Measurements from ENCODE around the gene EHMT1.

Gene EHMT1

DNA sequence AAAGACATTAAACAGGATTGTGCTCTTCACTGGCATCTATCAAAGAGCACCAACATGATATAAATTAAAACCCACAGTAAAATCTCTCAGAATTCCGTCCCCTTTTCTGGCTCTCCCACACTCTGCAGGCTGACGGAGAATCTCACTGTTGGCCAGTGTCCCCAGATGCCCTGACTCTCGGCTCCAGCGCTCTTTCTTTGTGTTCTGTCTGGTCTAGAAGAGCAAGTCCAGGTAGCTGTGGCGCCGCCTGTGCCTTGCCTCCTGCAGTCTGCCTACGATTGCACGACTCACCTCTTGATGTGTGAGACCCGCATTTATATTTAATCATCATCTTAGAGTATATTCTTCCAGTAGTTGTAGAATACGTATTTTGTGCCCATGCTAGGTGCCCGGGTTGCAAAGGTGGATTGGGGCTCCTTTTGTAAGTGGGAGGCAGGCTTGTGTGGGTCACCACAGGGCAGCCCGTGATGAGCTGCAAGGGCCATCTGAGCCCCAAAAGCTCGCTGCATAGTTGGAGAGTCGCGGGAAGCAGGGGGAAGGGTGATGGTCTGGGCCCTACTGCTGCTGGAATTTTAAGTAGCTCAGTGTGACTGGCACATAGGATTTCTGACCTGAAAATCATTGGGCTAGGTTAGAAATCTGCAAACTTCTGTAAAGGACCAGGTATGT is 55.6 kb downstream of the EHMT1 start:
- DNase-seq, result no peak

DNA sequence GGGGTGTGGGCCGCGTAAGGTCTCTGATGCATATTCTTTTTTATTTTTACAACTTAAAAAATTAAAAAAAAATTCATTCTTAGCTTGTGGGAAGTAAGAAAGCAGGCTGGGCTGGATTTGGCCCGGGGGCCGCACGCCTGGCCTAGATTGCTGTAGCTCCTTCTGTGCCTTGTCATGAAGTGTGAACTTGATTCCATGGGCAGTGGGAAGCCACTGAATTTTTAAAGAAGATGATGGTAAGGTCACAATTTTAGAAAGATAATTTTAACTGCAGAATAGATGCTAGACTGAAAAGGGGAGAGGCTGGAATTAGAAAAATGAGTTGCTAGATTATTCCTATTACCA is 56.1 kb downstream of the EHMT1 start:
- no peak for DNase-seq

DNA sequence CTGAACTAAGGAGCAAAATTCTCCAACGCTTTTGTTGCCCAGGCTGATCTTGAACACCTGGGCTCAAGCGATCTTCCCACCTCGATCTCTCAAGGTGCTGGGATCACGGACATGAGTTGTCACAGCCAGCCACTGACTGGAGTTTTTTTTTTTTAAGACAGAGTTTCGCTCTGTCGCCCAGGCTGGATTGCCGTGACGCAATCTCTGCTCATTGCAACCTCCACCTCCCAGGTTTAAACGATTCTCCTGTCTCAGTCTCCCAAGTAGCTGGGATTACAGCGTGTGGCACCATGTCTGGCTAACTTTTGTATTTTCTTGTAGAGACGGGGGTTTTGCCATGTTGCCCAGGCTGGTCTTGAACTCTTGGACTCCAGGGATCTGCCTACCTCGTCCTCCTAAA is 58.2 kb downstream of the EHMT1 start:
- no peak for DNase-seq

- no peak for DNase-seq
Observed at GRCh38 chr9:137678202-137678601, 59.4 kb downstream of the EHMT1 start.

GRCh38 chr9:137679249-137679648 is 60.4 kb downstream of the EHMT1 start:
- DNase-seq, result no peak

DNA sequence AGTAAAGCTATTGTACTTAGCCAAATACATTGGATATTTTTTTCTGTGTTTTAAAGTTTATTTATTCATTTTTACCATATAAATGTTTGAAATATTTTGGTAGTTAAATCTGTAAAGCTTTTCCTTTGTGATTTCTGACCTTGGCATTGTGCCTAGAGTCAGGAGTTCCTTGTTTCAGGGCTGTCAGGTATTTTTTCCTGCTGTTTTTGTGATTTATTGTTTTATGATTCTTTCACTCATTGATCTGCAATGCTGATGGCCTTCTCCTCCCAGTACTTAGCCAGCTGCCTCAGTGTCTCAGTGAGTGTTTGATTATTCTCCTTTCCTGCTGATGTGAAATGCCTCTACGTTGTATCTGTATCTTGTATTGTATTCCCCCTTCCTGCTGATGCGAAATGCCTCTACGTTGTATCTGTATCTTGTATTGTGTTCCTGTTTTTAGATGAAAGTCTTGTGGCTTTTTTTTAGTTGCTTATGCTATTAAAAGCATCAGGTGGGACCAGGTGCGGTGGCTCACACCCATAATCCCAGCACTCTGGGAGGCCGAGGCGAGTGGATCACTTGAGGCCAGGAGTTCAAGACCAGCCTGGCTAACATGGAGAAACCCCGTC is 61.0 kb downstream of the EHMT1 start:
- DNase-seq, result no peak

GRCh38 chr9:137680444-137681358 is 61.9 kb downstream of the EHMT1 start:
- no peak for DNase-seq

- no peak for DNase-seq
Observed at GRCh38 chr9:137682428-137683105, 63.8 kb downstream of the EHMT1 start.

DNA sequence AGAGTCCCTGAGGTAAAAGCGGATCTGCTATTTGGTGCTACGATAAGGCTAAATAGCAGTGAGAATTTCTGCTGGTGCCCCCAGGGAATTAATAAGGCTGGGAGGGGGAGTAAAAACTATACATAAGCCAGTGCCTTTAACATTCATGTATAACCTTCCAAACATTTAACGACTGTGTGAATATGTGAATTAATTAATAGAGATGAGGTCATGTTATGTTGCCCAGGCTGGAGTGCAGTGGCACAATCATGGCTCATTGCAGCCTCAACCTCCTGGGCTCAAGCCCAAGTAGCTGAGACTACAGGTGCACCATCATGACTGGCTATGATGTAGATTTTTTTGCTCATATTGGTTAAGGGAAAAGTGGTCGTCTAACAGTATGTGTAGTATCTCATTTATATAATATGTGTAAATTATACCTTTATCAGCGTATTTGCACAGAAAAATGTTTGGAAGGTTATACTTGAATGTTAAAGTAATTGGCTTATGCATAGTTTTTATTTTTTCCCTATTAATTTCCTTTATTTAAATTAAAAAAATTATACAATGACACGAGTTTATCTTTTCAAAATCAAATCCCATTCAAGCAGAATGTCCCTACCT is 64.6 kb downstream of the EHMT1 start:
- no peak for DNase-seq

GRCh38 chr9:137685035-137685740 is 66.4 kb downstream of the EHMT1 start:
- no peak for DNase-seq

GRCh38 chr9:137685741-137686420 is 67.1 kb downstream of the EHMT1 start:
- no peak for DNase-seq

- no peak for DNase-seq
Observed at GRCh38 chr9:137688261-137688660, 69.5 kb downstream of the EHMT1 start.

GRCh38 chr9:137688725-137689124 is 69.9 kb downstream of the EHMT1 start:
- no peak for DNase-seq

DNA sequence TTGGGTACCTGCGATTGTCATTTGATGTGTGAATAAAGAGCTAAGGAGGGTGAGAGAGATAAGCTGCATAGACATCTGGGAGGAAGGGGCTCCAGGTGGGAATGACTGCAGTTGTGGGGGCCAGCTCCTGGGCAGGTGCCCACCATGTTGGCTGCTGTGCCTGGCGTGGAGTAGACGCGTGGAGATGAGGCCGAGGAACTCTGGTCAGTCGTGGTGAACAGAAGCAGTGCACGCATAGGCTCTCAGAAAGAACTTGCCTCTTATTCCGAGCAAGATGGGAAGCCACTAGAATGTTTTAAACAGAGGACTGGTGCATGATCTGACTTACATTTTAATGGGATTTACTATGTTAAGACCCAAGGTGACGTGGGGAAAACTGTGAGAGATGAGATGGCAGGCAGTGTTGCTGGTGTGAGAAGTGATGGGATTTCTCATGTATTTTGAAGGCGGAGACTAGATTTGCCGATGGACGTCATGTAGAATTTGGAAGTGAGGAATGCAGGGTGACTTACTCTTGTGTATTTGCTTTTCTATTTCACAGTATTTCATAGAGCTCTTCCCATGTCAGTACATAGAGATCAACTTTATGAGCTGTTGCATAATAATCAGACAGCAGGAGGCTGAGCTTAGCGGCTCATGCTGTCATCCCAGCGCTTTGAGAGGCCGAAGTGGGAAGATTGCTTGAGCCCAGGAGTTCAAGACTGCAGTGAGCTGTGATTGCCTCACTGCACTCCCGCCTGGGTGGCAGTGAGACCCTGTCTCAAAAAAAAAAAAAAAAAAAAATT is 71.1 kb downstream of the EHMT1 start:
- DNase-seq, result no peak

DNA sequence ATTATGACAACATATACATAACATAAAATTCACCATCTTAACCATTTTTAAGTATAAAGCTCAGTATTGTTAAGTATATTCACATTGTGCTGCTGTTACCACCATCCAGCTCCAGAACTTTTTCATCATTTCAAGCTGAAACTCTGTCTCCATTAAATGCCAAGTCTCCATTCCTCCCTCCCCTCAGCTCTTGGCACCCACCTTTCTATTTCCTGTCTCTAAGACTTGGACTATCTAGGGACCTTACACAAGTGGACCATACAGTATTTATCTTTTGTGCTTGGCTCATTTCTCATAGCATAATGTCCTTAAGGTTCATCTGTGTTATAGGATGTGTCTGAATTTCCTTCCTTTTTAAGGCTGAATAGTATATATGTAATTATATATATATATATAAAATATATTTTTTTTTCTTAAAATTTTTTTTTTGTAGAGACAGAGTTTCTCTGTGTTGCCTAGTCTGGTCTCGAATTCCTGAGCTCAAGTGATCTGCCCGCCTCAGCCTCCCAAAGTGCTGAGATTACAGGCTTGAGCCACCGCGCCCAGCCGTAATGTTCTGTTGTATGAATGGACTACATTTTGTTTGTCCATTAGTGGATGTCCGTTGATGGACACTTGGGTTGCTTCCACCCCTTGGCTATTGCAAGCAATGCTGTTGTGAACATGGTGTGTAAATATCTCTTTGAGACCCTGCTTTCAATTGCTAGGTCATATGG is 72.3 kb downstream of the EHMT1 start:
- no peak for DNase-seq

GRCh38 chr9:137691646-137692351 is 73.0 kb downstream of the EHMT1 start:
- no peak for DNase-seq

DNA sequence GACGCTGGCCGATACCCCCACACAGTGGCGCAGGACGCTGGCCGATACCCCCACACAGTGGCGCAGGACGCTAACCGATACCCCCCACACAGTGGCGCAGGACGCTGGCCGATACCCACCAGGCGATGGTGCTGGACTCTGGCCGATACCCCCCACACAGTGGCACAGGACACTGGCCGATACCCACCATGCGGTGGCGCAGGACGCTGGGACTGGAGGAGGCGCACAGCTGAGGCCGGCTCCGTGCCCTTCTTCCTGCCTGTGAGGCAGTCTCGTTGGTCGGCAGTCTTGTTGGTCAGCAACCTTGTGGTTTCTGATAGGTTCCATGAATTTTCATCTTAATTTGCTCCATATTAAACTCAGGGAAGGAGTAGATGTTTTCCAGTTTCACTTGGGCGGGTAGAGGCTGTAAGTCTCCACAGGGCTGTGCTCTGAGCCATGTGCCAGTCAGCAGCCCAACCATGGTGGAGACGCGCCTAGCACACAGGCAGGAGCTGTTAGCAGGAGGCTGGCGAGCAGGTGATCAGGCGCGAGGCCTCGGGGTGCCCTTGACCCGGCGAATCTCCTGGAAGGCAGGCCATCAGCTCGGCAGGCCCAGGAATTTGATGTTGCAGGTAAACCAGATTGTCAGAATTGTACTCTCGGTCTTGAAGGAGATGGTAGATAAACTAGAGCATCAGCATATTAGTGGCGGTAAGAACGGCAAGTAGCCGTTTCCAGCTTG is 75.6 kb downstream of the EHMT1 start:
- DNase-seq, result no peak

DNA sequence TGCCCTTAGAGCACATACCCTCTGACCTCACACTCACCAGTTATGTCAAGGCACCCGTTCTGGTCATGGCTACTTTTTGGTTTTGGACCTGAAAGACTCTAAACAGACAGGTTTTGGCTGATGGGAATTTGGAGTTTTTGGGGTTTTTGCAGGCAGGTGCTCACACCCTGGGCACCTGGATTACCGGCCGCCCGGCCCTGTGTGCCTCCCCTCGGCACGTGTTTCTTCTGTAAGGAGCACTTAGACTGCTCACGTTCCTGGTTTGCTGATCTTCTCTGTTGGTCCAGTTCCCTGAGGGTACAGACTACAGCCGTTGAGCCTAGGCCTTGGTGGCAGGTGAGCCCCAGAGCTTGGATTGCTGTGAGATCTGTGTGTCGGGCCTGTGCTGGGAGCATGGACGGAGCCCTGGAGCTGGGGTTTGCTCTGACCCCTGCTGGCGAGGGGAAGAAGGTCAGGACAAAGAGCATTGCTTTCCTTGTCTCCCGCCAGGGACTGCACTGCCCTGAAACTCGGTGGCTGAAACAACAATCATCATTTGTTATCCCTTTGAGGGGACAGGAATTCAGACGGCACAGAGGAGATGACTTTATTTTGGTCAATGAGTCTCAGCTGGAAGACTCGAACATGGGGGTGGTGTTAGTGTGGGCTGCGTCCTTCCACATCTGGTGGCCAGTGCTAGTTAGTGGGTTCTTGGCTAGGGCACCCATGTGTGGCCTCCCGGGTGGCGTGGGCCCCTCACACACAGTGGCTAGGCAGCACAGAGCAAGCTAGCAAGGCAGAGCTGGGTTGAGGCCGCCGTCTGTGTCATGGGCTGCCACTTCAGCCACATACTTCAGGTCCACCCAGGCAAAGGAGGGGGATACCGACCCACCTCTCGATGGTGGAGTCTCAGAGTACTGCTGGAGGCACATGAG is 76.4 kb downstream of the EHMT1 start:
- DNase-seq, result no peak
